A673 (cell line): ENCODE results near the gene DSTN.

ENCODE experiments used
- CTCF ChIP-seq: fragments of 300-800, 200-600 bp; sonication (generic); conservative IDR thresholded peaks from 2 replicates; pipeline ENCODE4 v1.5.1; 2017; ENCODE audit warnings: low read depth, mild to moderate bottlenecking, antibody characterized with exemption, low read length, moderate library complexity, mixed read lengths
- EZH2 ChIP-seq: fragments of 200-600 bp; sonication (generic); IDR thresholded peaks from 2 replicates; pipeline ENCODE4 v1.6.1; 2017; ENCODE audit warnings: borderline replicate concordance, low read depth, mild to moderate bottlenecking, mixed read lengths, antibody characterized with exemption, low read length; ENCODE audit not compliant: poor library complexity, severe bottlenecking

DNA sequence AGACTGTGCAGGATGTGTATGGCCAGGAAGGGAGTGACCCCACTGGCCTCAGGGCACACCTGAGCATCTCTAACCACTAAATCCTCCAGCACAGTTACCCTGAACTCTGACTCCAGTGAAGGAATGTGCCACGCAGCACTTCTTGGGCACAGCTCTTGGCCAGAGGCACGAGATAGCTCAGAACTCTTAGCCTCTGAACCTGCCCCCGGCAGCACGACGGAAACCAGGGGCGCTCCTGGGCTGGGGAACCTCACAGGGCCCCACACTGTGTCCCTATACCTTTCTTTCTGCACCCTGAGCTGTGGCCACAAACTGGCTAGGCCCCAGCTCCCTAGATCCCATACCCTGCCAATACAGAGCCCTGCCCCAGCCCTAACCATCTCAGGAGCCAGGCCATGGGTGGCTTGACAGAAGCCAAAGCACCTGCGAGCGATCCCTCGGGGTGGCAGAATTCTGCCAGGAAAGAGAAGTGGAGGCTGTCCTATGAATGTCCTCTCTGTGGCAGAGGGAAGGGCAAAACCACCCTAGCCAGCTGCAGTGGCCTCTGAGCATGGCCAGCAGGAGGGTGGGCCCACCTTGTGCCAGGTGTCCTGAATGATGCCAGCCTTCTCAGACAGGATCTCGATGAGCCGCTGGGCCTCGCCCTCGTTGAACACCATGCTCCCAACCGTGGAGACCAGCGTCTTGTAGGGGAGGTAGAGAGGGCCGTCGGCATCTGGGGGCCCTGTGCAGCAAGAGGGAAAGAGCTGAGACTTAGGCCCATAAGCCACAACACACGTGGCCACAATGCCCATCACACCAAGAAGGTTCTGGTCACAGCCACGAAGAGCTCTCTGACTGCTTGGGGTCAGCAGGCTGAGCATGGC lies 72.8 kb downstream of the DSTN start:
- TF ChIP-seq CTCF (no peak), EZH2 (no peak)
